GM21515 (cell line): Measurements from ENCODE around the gene HOXA3.

Experiments used
- ATAC-seq: cut with Tn5 transposase; IDR thresholded peaks from one replicate; pipeline ENCODE4 v1.9.1; 2021; ENCODE audit not compliant: unreplicated experiment

HOXA3 gene

DNA sequence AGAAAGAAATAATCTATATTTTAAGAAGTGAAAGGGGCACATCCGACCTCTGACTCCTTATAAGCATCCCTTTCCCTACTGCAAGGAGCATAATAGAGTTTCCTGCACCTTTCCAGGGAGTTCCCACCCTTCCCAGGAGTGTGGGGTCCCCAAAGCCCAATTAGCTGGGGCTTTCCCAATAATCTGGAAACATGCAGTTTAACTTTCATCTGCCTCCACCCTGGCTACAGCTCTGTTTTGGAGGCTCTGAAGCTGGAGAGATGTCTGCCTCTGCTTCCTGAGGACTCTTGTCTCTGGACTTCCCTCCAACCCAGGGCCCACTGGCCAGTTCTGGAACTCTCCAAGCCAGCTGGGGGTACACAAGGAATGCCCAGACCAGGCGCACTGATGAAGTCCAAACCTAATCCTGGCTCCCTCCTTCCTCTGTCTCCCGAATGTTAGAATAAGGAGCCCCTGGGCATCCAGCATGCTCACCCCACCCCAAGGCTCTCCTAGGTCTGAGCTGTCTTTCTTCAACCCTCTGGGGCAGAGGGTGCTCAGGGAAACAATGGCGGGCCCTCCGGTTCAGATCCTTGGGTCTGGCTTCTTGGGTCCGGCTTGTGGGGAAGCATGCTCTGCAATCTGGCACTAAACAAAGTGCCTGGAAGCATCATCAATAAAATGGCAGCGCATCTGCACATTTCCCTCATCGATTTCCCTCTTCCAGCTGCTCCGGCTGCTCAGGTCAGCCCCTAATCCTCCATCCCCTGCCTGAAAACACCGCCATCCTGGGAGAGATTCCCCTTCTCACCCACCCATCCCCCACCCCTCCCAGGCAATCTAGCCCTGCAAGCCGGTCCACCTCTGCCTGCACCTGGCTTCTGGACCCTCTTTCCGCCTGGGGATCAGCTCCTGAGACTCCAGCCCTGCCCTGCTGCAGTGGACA is 35.2 kb downstream of the HOXA3 start:
- ATAC-seq = no peak

DNA sequence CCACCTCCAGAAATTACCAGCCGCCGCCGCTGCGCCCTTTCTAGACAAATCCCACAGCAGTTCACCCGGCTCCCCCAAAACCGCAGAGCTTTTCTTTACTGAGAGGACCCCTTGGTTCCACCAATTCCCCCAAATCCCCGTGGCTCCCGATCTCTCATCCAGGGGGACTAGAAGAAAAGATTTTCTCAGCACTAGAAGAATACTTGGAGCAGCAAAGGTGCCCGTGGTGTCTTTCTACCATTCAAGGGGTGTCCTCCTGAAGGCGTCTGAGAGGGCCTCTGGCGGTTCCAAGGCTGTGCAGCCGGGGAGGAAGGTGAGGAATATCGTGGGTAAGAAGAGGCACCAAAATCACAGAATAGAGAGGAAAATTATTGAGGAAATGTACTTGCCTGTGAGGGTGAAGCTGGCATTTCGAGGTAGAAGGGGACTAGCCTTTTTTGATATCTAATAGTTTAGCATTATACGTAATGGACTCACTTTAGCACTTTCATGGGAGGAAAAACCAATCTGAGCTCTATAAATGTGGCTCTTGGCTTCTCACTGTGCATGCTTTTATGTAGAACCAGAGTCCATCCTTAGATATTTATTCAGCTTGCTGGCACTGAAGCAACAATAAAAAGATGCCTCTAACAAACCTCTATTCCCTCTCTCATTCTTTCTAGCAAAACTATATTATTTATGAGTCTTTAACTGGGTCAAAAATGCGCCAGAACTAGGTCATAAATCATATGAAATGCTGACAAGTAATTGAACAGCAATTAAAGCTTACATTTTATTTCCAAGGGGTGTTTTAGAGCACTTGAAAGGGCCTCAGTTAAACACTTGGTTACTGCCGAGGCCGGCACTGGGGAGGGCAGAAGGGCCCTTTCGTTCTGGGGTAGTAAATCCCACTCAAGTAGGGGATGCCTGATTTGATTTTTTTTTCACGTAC is 36.1 kb downstream of the HOXA3 start:
- ATAC-seq = no peak

DNA sequence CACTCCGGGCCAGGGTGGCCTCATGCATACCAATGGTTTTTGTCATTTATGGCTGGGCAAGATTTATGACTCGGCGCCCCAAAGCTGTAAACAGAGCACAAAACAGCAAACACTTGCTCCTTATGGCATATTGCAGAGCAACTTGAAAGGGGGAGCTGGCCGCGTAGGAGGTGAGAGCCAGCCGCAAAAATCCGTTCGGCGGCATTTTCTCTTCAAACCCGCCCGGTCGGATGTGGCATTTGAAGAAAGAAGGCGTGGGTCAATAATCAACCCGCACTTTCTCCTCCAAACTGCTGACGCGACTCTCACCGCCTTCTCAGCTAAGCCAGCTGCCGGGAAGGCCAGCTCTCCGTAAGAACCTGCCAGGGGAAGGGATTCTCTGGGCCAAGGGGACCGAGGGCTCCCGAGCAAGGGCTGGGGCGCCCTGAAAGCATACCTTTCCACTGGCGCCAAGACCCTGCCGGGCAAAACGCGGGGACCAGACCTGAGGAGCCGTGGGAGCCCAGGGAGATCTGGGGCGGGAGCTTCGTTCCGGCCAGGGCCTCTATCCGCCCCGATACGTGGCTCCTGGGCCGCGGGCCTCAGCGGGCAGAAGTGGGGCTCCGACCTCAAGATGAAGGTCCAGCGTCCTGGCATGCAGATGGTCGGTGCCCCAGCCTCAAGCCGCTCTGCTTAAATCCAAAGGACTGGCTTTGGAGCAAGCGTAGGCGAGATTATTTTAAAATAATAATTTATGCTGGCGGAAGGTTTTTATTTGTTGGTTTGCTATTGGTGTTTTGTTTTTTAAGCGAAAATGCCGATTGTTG is 37.0 kb downstream of the HOXA3 start:
- ATAC-seq = no peak

DNA sequence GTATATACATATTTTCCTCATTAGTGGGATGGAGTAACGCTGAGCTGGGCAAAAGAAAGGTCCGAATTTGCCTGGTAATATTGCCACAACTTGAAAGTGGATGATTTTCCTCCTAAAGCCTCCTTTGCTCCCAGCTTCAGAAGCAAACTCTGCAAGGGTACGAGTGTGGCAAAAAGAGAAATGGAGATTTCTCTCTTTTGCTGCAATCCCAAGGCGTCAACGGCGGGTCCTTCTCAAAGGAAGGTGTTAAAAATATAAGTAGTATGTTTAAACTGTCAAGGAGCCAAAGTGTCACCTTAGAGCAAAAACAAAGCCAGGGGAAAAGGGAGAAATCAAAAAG is 37.5 kb downstream of the HOXA3 start:
- ATAC-seq = no peak

DNA sequence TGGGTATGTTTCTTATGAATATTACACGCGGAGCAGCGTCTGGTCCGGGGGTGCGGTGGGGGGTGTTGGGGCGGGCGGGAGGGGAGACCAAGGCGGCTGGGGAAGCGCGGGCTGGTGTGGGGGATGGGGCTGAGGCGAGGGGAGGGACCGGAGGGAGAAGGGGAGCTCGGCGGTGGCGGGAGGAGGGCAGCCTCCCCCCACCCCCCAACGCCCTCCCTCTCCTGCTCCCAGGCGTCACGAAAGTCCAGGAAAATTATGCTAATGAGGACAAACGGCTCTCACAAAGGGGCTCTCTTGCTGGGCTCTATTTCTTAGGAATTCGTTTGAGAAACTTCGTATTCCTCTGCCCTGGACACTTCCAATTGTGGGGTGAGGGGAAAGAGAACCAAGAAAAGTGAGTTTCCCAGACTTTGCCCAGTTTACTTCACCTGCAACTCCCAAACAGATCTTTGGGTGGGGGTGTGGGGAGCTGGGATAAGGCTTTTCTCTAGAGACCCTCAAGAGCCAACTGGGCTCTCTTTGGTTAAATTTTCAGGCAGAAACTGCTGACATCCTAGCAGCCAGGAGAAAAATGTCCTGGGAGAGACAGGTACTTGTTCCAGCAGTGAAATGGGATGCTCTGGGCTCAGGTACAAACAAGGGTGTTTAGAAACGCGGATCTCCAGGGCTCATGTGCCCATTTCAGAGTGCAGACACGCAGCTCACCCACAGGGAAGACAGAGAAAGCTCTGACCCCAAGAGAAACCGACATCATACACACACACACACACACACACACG is 38.2 kb downstream of the HOXA3 start:
- no peak for ATAC-seq

DNA sequence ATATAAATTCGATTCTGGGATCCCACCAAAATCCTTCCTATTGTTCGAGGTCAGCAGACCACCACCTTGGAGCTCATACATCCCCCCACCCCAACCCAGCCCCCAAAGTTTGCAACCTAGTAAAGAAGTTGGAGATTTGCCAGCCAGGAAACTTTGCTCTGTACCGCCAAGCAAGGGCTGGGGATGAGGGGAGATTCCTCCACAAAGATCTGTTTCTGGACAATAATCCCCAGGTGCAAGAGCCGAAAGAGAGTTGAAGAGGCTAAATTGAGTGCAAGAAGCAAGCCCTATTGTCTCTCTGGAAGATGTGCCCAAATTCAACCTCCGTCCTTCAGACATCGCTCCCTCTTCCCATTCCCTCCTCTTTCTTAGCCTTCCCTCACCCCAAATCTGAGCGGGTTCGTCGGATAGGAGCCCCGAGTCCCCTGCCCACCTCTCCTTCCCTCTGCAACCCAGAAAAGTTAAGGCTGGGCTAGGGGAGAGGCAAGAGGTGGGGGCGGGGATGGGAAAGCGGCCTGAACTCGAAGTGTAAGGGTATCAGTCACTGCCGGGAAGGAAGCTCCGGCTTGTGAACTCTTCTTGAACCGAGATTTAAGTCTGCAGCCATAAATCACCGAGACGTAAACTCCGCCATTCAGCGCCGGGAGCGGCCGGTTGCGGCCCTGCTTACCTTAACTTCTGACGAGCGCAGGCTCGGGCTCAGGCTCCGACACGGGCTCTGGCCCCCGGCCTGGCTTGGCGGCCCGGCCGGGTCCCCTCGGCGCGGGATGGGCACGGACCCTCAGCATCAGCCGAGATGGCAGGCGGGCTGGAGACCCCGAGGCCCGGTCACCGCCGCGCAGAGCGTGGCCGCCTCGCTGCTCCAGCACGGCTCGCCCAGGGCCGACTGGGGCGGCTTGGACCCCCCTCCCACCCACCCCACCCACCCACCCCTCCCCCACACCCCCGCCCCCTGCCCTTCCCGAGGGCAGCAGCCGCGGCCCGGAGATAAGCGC is 39.1 kb downstream of the HOXA3 start:
- no peak for ATAC-seq

DNA sequence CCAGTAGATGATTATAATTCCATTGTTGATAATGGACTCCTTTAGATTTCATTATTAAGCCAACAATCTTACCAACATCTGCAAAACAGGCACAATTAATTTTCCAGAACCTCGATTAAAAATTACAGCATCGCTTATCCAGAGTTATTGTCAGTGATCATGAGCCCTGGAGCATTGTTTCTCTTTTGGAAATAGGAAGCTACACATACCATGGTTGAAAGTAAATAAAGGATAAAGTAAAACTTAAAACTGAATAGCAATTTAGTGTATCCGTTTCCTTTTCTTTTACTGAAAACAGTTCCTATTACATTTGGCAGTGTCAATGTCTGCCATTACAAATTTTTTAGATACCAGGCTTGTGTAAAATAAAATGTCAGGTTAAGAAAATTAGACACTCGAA is 40.0 kb downstream of the HOXA3 start:
- no peak for ATAC-seq

DNA sequence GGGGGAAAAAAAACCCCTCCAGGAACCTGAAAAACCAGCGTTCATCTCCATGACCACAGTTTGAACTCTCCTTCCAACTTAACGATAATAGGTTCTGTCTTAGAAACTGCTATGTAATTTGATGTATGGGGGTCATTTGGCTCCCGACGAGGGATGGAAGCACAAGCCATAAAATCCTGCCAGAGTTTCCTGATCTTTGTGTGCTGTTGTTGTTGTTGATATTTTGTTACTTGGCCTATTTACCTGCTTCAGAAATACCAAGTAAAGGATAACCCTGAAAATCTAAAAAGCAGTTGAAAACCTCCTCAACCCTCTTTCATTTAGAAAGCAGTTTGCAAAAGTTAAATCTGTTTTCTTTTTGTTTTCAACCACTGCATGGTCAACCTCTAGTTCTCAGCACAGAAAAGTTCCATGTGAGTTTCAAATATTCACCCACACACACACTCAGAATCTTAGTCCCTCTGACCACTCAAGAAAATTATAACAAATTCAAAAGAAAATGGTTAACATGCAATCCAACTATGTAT is 40.6 kb downstream of the HOXA3 start:
- no peak for ATAC-seq

DNA sequence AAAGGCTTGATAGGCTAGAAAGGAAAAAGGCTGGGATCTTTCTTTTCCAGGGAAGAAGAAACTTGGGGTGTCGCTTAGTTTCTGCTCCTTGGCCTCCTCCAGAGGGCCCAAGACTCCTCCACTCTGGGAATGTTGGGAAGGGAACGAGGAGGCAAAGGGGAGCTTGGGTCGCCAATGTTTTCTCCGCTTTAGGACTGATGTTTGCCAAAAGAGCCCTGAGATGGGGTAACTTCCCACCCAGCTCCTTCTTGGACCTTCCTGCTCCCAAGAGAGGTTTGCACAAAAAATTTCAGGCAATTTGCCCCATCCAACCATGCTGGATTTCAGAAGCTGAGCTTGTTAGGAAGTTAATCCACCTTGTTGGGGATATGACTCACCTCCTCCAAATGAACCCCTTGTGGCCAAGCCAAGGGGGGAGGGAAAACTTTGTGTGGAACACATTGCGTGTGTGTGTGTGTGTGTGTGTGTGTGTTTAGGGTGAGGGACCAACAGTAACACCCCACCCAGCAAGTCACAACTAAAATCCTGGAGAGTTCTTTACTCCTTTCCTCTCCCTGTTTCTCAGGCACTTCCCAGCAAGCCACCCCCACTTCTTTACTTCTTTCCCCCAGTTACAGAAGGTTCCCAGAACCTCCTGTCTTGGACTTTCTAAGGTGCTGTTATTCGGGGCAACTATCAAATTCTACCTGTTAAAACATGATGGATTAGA is 41.2 kb downstream of the HOXA3 start:
- no peak for ATAC-seq

DNA sequence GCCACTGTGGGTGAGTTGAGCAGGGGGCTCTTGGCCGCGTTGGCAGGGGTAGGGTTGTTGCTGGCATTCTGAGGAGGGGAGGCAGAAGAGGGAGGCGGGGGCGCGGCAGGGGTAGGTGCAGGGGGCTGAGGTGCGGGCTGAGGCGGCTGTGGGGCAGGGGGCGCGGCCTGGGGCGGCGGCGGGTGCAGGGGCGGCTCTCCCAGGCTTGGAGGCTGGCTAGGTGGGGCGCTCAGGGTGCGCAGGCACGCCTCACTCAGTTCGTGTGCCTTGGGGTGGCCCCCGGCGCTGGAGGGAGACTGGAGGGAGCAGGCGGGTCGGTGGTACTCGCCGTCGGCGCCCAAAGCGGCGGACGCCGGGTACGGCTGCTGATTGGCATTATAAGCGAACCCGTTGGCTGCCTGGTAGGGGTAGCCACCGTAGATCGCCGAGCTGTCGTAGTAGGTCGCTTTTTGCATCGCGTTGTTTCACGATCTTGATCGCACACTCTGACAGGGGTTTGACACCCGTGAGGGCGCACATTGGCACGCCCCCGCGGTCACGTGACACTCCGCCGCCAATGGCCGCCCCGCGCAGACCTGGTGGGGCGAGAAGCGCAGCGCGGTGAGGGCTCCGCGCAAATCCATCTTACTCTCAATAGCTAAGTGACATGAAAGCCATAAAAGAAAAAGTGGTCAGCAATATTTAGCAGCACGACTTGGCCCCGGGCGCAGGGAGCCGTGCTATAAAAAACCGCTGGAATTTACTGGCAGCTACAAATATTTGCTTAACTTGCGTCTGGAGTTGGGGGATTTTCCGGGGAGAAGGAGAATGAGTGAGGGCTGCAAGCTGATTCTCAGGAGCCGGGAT is 42.0 kb downstream of the HOXA3 start:
- ATAC-seq = no peak

DNA sequence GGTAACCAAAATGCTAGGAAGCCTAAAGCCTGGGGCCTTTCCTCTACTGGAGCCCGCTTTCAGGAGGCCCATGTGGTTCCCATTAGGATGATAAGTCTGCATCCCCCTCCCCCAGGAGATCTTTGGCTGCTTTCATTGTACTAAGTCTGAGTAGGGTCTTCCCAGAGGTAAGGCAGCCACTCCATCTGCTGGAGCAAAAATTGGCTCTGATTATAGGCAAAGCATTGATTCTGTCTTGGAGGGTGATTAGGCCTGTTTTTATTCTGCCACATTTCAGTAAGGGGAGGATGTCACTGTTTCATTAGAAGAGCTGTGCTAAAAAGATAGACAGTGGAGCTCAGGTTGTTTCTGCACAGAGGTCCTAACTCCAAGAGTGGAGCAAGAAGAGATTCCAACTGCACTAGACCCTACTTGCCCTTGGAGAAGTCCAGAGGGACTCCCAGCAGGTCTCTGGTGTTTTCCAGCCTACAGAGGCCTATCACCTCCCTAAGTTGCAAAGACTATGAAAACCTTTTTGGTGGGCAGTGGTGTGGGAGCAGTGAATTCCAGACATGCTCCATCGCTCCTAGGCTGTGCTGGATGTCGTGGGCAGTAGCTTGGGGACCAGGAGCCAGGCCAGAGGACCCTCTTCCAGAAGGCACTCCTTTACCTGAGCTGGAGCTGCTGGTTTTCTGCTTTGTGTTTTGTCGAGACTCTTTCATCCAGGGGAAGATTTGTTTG is 42.8 kb downstream of the HOXA3 start:
- no peak for ATAC-seq

DNA sequence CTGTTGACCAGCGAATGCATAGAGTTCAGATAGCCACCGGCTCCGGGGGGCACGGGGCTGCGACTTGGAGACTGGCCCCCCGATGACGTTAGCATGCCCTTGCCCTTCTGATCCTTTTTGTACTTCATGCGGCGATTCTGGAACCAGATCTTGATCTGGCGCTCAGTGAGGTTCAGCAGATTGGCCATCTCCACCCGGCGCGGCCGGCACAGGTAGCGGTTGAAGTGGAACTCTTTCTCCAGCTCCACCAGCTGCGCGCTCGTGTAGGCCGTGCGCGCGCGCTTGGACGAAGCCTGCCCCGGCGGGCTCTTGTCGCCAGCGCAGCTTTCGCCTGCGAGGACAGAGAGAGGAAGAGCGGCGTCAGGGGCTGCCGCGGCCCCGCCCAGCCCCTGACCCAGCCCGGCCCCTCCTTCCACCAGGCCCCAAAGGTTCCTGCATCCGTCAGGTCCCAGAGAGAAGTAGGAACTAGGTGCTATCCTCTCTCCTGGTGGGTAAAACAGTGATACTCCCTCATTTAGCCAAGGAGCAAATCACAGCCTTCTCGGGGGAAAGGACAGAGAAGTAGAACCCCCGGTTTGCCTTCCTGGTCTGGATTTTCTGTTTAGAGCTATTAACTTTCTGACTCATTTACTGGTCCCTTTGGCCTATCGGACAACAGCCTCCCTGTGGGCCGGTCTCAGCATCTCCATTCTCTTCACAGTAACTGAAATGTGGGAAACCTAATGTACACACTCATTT is 43.8 kb downstream of the HOXA3 start:
- no peak for ATAC-seq

DNA sequence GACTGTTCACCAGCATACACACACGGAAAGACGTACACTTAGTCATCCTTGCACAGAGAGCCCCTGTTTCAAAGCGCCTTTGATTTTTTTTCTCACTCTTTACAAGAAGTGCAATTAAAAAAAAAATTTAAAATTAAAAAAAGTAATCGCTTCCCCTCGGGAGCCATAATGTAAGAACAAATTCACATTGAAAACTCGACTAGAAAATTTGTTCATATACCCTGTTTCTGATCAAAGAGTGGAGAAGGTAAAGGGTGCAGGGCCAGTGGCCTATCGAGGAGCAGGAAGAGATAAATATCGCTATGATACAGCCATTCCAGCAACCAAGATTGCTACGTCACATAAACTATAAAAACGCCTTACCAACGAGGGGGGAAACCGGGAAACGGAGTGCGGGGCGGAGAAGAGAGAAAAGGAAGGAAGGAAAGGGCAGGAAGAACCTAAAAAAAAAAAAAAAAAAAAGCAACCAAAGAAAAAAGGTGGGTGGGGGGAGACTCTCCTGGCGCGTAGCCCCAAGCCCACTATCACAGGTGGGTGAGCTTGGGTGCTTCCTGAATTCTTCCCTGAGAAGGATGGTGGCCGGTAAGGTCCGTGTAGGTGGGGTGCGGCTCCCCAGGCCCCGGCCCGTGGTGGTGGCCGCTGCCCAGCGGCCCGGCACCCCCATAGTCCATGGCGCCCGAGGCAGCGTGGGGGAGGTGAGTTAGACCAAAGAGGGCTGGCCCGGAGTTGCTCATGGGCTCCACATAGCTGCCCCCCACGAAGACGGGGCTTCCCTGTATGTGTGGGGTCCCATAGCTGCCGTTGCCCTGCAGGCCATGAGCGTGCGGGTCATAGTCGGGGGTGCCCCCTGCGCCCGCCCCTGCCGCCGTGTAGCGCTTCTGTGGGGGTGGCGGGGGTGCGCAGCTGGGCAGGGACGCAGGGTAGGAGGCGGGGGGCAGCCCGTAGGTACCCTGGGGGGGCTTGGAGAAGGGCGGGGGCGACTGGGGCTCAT is 44.7 kb downstream of the HOXA3 start:
- no peak for ATAC-seq

DNA sequence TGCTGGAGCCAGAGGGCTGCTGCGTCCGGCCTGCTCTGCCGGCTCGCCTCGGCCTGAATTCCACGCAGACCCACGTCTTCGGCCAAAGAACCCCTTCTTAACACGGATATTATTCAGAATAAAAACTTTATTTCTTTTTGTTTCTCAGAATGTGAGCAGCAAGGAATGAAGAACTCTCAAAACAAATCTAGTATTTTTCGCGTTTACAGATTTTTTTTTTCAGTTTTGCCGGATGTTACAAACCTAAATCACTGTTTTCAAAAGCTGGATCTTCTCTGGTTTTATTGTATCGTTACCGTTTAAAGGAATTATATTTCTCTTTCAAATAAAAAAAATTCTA is 45.5 kb downstream of the HOXA3 start:
- no peak for ATAC-seq
